Trophoblast cell (in vitro differentiated cells and primary cell): Measurements from ENCODE around the gene MED8.

Experiments used
- DNase-seq, 2 donors: peaks; one replicate each; pipeline ENCODE4 v3.0.0-alpha.2; 2016
- H2AFZ ChIP-seq: 2 replicates; pipeline ENCODE4 v1.6.1; 2013; ENCODE audit warnings: low read length, moderate library complexity, mild to moderate bottlenecking; ENCODE audit not compliant: insufficient read depth, poor library complexity
- H2AK5ac ChIP-seq: 2 replicates; pipeline ENCODE4 v1.6.1; 2013; ENCODE audit warnings: mild to moderate bottlenecking, low read length
- H2BK120ac ChIP-seq: 2 replicates; pipeline ENCODE4 v1.6.1; 2013; ENCODE audit warnings: low read length, mild to moderate bottlenecking, moderate library complexity; ENCODE audit not compliant: insufficient read depth, poor library complexity
- H2BK12ac ChIP-seq: 2 replicates; pipeline ENCODE4 v1.6.1; 2013; ENCODE audit warnings: mild to moderate bottlenecking, low read length, moderate library complexity
- H2BK5ac ChIP-seq: 2 replicates; pipeline ENCODE4 v1.6.1; 2013; ENCODE audit warnings: low read length, low read depth, moderate library complexity, mild to moderate bottlenecking; ENCODE audit not compliant: poor library complexity
- H3K14ac ChIP-seq: 2 replicates; pipeline ENCODE4 v1.6.1; 2013; ENCODE audit warnings: mild to moderate bottlenecking, low read length
- H3K18ac ChIP-seq: 2 replicates; pipeline ENCODE4 v1.6.1; 2013; ENCODE audit warnings: mild to moderate bottlenecking, low read length
- H3K23ac ChIP-seq: 2 replicates; pipeline ENCODE4 v1.6.1; 2013; ENCODE audit warnings: low read length
- H3K27ac ChIP-seq: 2 replicates; pipeline ENCODE4 v1.5.1; 2013; ENCODE audit warnings: low read depth, mild to moderate bottlenecking, inconsistent platforms, low read length, moderate library complexity
- H3K27me3 ChIP-seq: 2 replicates; pipeline ENCODE4 v1.6.1; 2013; ENCODE audit warnings: inconsistent platforms, mild to moderate bottlenecking, low read length, moderate library complexity; ENCODE audit not compliant: insufficient read depth
- H3K36me3 ChIP-seq, 2 experiments: 1 replicate in 1 of 2; 2 replicates in 1 of 2; pipeline ENCODE4 v1.6.1; 2013; ENCODE audit warnings: low read length in 2 of 2, mild to moderate bottlenecking in 2 of 2, moderate library complexity in 1 of 2; ENCODE audit not compliant: insufficient read depth in 2 of 2, control insufficient read depth in 1 of 2
- H3K4ac ChIP-seq: 2 replicates; pipeline ENCODE4 v1.6.1; 2013; ENCODE audit warnings: low read depth, mild to moderate bottlenecking, low read length, moderate library complexity
- H3K4me1 ChIP-seq, 2 experiments: 1 replicate in 1 of 2; 2 replicates in 1 of 2; pipeline ENCODE4 v1.6.1; 2013; ENCODE audit warnings: low read length in 2 of 2, mild to moderate bottlenecking in 2 of 2, moderate library complexity in 1 of 2; ENCODE audit not compliant: insufficient read depth in 2 of 2, control insufficient read depth in 1 of 2
- H3K4me2 ChIP-seq: 2 replicates; pipeline ENCODE4 v1.6.1; 2013; ENCODE audit warnings: inconsistent platforms, mild to moderate bottlenecking, low read length, moderate library complexity
- H3K4me3 ChIP-seq: 2 replicates; pipeline ENCODE4 v1.5.1; 2013; ENCODE audit warnings: mild to moderate bottlenecking, low read depth, low read length, inconsistent platforms
- H3K79me1 ChIP-seq: one replicate; pipeline ENCODE4 v1.6.1; 2013; ENCODE audit warnings: low read length
- H3K79me2 ChIP-seq: 2 replicates; pipeline ENCODE4 v1.6.1; 2013; ENCODE audit warnings: low read length, mild to moderate bottlenecking; ENCODE audit not compliant: control insufficient read depth, insufficient read depth, poor library complexity
- H3K9ac ChIP-seq: 2 replicates; pipeline ENCODE4 v1.6.1; 2013; ENCODE audit warnings: mild to moderate bottlenecking, low read length
- H3K9me3 ChIP-seq: 2 replicates; pipeline ENCODE4 v1.6.1; 2013; ENCODE audit warnings: low read depth, mild to moderate bottlenecking, control low read depth, inconsistent platforms, low read length; ENCODE audit not compliant: insufficient read depth
- H4K12ac ChIP-seq: 2 replicates; pipeline ENCODE4 v1.6.1; 2013; ENCODE audit warnings: low read depth, mild to moderate bottlenecking, low read length, moderate library complexity
- H4K8ac ChIP-seq: 2 replicates; pipeline ENCODE4 v1.6.1; 2013; ENCODE audit warnings: low read depth, mild to moderate bottlenecking, low read length, moderate library complexity
- H4K91ac ChIP-seq: one replicate; pipeline ENCODE4 v1.6.1; 2013; ENCODE audit warnings: low read depth, mild to moderate bottlenecking, low read length, moderate library complexity
- WGBS: extraction: QIAGEN DNeasy Blood & Tissue Kit; methylation state at CpG from one replicate; pipeline ENCODE4 v1.1.7; 2013; ENCODE audit warnings: missing lambda C conversion rate; ENCODE audit not compliant: insufficient read length, insufficient coverage; ENCODE audit errors: extremely low coverage; 5-methylcytosine and 5-hydroxymethylcytosine counted together

The MED8 gene

DNA sequence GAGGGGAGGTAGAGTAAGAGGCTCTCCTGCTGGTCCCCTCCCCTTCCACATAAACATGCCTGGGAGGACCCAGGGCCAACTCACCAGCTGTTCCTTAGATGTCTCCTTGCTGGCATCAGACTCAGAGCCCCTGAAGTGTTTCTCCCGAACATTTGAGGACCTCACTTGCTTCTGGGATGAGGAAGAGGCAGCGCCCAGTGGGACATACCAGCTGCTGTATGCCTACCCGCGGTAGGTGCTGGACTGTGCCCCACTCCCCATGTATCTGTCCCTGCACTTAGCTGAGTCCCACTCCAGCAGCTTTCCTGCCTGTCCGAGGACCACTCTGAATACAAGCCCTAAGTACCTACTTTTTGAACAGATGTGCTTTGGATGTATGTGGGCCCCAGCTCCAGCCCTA, 51.6 kb downstream of the MED8 start:
- Histone ChIP-seq H2AK5ac (no peak overlapping the region), H2BK5ac (no peak overlapping the region), H3K9me3 (peaks cover 2% of the 10 kb centered on the region), H2BK120ac (no peak overlapping the region), H3K27ac (no peak overlapping the region), H3K4ac (no peak overlapping the region), H3K36me3 (no peaks in the 10 kb centered on the region), H3K4me3 (no peak overlapping the region), H4K12ac (no peak overlapping the region), H3K79me1 (no peaks in the 10 kb centered on the region), H4K91ac (no peak overlapping the region), H3K18ac (no peak overlapping the region), H3K27me3 (no peaks in the 10 kb centered on the region), H4K8ac (no peak overlapping the region), H3K79me2 (no peaks in the 10 kb centered on the region), H3K9ac (peak overlapping the region; percentile 29), H2BK12ac (no peak overlapping the region), H3K23ac (no peak overlapping the region), H3K14ac (no peak overlapping the region), H2AFZ (no peak overlapping the region), H3K4me2 (no peak overlapping the region), H3K4me1 (no peaks in the 10 kb centered on the region)
- no CpG with 5 or more reads among the region's 5 CpGs for WGBS
- DNase-seq: no peak

DNA sequence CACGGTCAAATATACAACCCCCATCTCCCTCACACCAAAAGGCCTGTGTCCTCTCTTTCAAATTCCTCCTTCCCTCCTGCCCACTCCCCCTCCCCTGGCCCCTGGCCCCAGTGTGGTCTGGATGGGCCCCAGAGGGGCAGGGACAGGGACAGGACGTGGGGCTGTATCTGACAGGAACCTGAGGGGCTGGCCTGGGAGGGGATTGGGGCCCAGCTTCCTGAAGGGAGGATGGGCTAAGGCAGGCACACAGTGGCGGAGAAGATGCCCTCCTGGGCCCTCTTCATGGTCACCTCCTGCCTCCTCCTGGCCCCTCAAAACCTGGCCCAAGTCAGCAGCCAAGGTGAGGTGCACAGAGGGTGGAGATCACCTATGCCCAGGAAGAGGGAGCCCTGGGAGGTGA, 52.0 kb downstream of the MED8 start, which contains the start of gene MPL:
TSS of gene MPL (plus strand) at position 231 of the 400 bp plus-strand sequence. CDS start at position 262, 31 bp downstream.
- no peak within 1 kb of the TSS for H3K14ac ChIP-seq
- no peaks in the 10 kb centered on the region for H3K79me1 ChIP-seq
- no peak within 1 kb of the TSS for H3K23ac ChIP-seq
- H3K27me3 ChIP-seq: no peaks in the 10 kb centered on the region
- H3K4me1 ChIP-seq: no peaks in the 10 kb centered on the region
- H3K18ac ChIP-seq: no peak within 1 kb of the TSS
- peaks cover 2% of the 10 kb centered on the region for H3K9me3 ChIP-seq
- H3K9ac ChIP-seq: peak within 1 kb of the TSS; percentile 29
- H3K36me3 ChIP-seq: no peaks in the 10 kb centered on the region
- H2BK120ac ChIP-seq: no peak within 1 kb of the TSS
- no peak within 1 kb of the TSS for H2AK5ac ChIP-seq
- H2BK12ac ChIP-seq: no peak within 1 kb of the TSS
- no CpG with 5 or more reads among the region's 3 CpGs for WGBS
- H3K27ac ChIP-seq: no peak within 1 kb of the TSS
- H2AFZ ChIP-seq: no peak within 1 kb of the TSS
- H4K91ac ChIP-seq: no peak within 1 kb of the TSS
- no peak within 1 kb of the TSS for H3K4me2 ChIP-seq
- no peaks in the 10 kb centered on the region for H3K79me2 ChIP-seq
- no peak within 1 kb of the TSS for H2BK5ac ChIP-seq
- H4K12ac ChIP-seq: no peak within 1 kb of the TSS
- H3K4me3 ChIP-seq: no peak within 1 kb of the TSS
- H3K4ac ChIP-seq: no peak within 1 kb of the TSS
- no peak within 1 kb of the TSS for H4K8ac ChIP-seq
- DNase-seq: no peak

DNA sequence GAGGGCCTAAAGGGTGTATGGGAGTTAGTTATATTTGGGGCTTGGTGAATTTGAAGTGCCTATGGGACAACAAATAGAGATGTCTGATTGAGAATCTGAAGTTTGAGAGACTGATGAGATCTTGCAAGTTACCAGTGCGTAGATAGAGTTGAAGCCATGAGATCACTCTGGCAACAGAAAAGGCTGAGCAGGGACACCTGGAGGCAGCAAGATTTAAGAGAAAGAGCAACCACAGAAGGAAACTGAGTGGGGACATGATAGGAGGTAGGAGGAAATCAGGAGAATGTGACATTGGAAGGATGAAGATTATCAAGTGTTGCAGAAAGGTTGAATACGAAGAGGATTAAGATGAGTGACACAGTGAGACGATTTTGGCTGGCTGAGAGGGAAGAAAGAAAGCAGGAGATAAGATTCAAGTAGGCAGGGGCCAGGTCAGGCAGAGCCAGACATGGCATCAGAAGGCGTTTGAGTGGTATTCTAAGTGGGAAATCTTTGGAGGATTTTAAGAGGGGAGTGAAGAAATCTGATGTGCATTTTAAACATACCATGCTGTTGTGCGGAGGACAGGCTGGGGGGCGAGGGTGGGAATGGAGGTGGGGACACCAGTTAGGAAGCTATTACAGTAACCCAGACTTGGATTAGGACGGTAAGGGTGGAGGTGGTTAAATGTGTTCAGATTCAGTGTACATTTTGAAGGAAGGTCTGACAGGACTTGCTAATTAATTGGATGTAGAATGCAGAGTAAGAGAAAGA, 55.0 kb downstream of the MED8 start:
- Histone ChIP-seq H3K4me3 (no peak overlapping the region), H4K91ac (no peak overlapping the region), H3K9ac (no peak overlapping the region), H3K4ac (no peak overlapping the region), H3K4me2 (no peak overlapping the region), H3K14ac (no peak overlapping the region), H3K79me2 (no peaks in the 10 kb centered on the region), H2BK120ac (no peak overlapping the region), H3K9me3 (peaks cover 2% of the 10 kb centered on the region), H2BK5ac (no peak overlapping the region), H3K27me3 (no peaks in the 10 kb centered on the region), H3K79me1 (no peaks in the 10 kb centered on the region), H3K4me1 (peaks cover 11 to 14% of the 10 kb centered on the region in 2 experiments), H4K12ac (no peak overlapping the region), H3K18ac (no peak overlapping the region), H2AFZ (no peak overlapping the region), H3K23ac (no peak overlapping the region), H2BK12ac (no peak overlapping the region), H2AK5ac (no peak overlapping the region), H4K8ac (no peak overlapping the region), H3K36me3 (no peaks in the 10 kb centered on the region), H3K27ac (no peak overlapping the region)
- no peak for DNase-seq
- WGBS: 100% methylated on average over 2 of the region's 7 CpGs
